HG03342 (cell line): ENCODE measurements around the gene KREMEN1.

Source experiments
- ATAC-seq: cut with Tn5 transposase; IDR thresholded peaks from one replicate; pipeline ENCODE4 v1.9.1; 2021; ENCODE audit warnings: mild to moderate bottlenecking, moderate library complexity; ENCODE audit not compliant: unreplicated experiment

The KREMEN1 gene

GRCh38 chr22:29126670-29127395 is 54.0 kb downstream of the KREMEN1 start:
- ATAC-seq = no peak

- ATAC-seq = no peak
These were observed 56.3 kb downstream of the KREMEN1 start for GRCh38 chr22:29128891-29129807.

GRCh38 chr22:29129808-29130140 is 56.9 kb downstream of the KREMEN1 start:
- ATAC-seq = no peak

- ATAC-seq = no peak
These were observed 57.6 kb downstream of the KREMEN1 start for GRCh38 chr22:29130476-29130875.

GRCh38 chr22:29133603-29134133 is 60.8 kb downstream of the KREMEN1 start:
- no peak for ATAC-seq

GRCh38 chr22:29134448-29134847 is 61.6 kb downstream of the KREMEN1 start:
- no peak for ATAC-seq

GRCh38 chr22:29136782-29137700 is 64.2 kb downstream of the KREMEN1 start:
- no peak for ATAC-seq

GRCh38 chr22:29138556-29139305 is 65.9 kb downstream of the KREMEN1 start:
- no peak for ATAC-seq

- ATAC-seq = no peak
These were observed 67.3 kb downstream of the KREMEN1 start for GRCh38 chr22:29139965-29140782.

- no peak for ATAC-seq
These were observed 68.3 kb downstream of the KREMEN1 start for GRCh38 chr22:29141078-29141688.

GRCh38 chr22:29142116-29142515 is 69.3 kb downstream of the KREMEN1 start:
- ATAC-seq = no peak

GRCh38 chr22:29143941-29144785 is 71.3 kb downstream of the KREMEN1 start:
- no peak for ATAC-seq

- ATAC-seq = no peak
These were observed 71.9 kb downstream of the KREMEN1 start for GRCh38 chr22:29144786-29145160.

GRCh38 chr22:29145321-29146072 is 72.7 kb downstream of the KREMEN1 start:
- no peak for ATAC-seq

- ATAC-seq = no peak
These were observed 73.3 kb downstream of the KREMEN1 start for GRCh38 chr22:29146091-29146560.

GRCh38 chr22:29146771-29147170 is 73.9 kb downstream of the KREMEN1 start:
- ATAC-seq = no peak

GRCh38 chr22:29147331-29147899 is 74.6 kb downstream of the KREMEN1 start:
- no peak for ATAC-seq
